GM12878 (cell line): Measurements from ENCODE around the gene KRT7. TPM values are rescaled to one million over a fixed set of nuclear protein-coding genes. Genes with fewer than 3 reads are reported as not detected.

Experiments
- ATAC-seq: fragments of 200-7000 bp; cut with Tn5 transposase; 3 replicates; pipeline ENCODE4 v1.9.1; 2020; ENCODE audit warnings: mild to moderate bottlenecking, moderate library complexity
- BruUV-seq: library from RNA; stranded (reverse); fragments of 400-500 nt; replicated peaks from 2 replicates; lab custom pipeline; 2021; lab: Mats Ljungman, UMichigan
- CTCF ChIA-PET: fragments of 300-600 bp; sonication (Branson Sonifier 250); formaldehyde crosslinking; extraction: SDS; loops from one replicate; lab custom pipeline; 2021; ENCODE audit warnings: inconsistent platforms; lab: Yijun Ruan, JAX
- POLR2A ChIA-PET: fragments of 350-600 bp; formaldehyde crosslinking; extraction: SDS; loops from one replicate; lab custom pipeline; 2021; ENCODE audit warnings: inconsistent platforms; lab: Charles Lee
- RAD21 ChIA-PET: fragments of 300-600 bp; sonication (Branson Sonifier 250); formaldehyde crosslinking; loops from one replicate; lab custom pipeline; 2023; ENCODE audit warnings: antibody characterized with exemption; ENCODE audit not compliant: unreplicated experiment; lab: Charles Lee
- SMC1A ChIA-PET: fragments of 300-600 bp; sonication (Branson Sonifier 250); formaldehyde crosslinking; loops from one replicate; lab custom pipeline; 2023; ENCODE audit not compliant: unreplicated experiment, uncharacterized antibody; lab: Charles Lee
- DNase-seq: peaks from one replicate; pipeline ENCODE4 v3.0.0-alpha.2; 2011; ENCODE audit warnings: low read depth, low spot score
- FAIRE-seq: peaks from 3 replicates; lab custom pipeline; 2011; peaks lifted over from hg19 to GRCh38; lab: Jason Lieb, UNC
- H2AFZ ChIP-seq: 2 replicates; pipeline ENCODE4 v1.6.0; 2011; ENCODE audit warnings: low read depth, low read length, control low read depth; ENCODE audit not compliant: control insufficient read depth
- H3K27ac ChIP-seq: 2 replicates; pipeline ENCODE4 v1.5.1; 2011; ENCODE audit warnings: control low read depth; ENCODE audit not compliant: control insufficient read depth, insufficient read depth
- H3K27me3 ChIP-seq, 2 experiments: replicated peaks in 1 of 2; 2 replicates each; pipeline versions ENCODE4 v1.6.0 to v1.6.1; 2011; ENCODE audit warnings: low read length in 1 of 2; ENCODE audit not compliant: control insufficient read depth in 2 of 2, insufficient read depth in 2 of 2
- H3K36me3 ChIP-seq, 2 experiments: 2 replicates each; pipeline ENCODE4 v1.5.1; 2011; ENCODE audit warnings: low read length in 1 of 2; ENCODE audit not compliant: control insufficient read depth in 2 of 2, insufficient read depth in 2 of 2
- H3K4me1 ChIP-seq: 2 replicates; pipeline ENCODE4 v1.6.1; 2011; ENCODE audit warnings: mild to moderate bottlenecking, low read length, moderate library complexity, mixed read lengths; ENCODE audit not compliant: control insufficient read depth, insufficient read depth
- H3K4me2 ChIP-seq: 2 replicates; pipeline ENCODE4 v1.6.0; 2011; ENCODE audit warnings: control low read depth; ENCODE audit not compliant: control insufficient read depth, insufficient read depth
- H3K4me3 ChIP-seq: fragments of 200-600 bp; sonication (generic); 2 replicates; pipeline ENCODE4 v1.5.1; 2016
- H3K79me2 ChIP-seq: 2 replicates; pipeline ENCODE4 v1.6.0; 2011; ENCODE audit warnings: low read length; ENCODE audit not compliant: control insufficient read depth, insufficient read depth
- H3K9ac ChIP-seq: 2 replicates; pipeline ENCODE4 v1.8.0; 2011; ENCODE audit warnings: low read length, control low read depth, mixed read lengths; ENCODE audit not compliant: control insufficient read depth, insufficient read depth
- H3K9me3 ChIP-seq: replicated peaks from 3 replicates; pipeline ENCODE4 v1.5.1; 2011; ENCODE audit warnings: mild to moderate bottlenecking, low read length; ENCODE audit not compliant: control insufficient read depth, insufficient read depth
- H4K20me1 ChIP-seq: 2 replicates; pipeline ENCODE4 v1.6.0; 2011; ENCODE audit not compliant: control insufficient read depth, insufficient read depth
- ATF2 ChIP-seq: IDR thresholded peaks from 2 replicates; pipeline ENCODE4 v1.6.1; 2012; ENCODE audit warnings: low read length, inconsistent platforms
- ATF3 ChIP-seq: IDR thresholded peaks from 2 replicates; pipeline ENCODE4 v1.6.1; 2011; ENCODE audit warnings: low read depth, mild to moderate bottlenecking, low read length, moderate library complexity, borderline replicate concordance; ENCODE audit errors: extremely low read depth
- CHD2 ChIP-seq: IDR thresholded peaks from 2 replicates; pipeline ENCODE4 v1.6.1; 2011; ENCODE audit warnings: low read depth, low read length, improper control_type of control experiment, borderline replicate concordance
- HDAC2 ChIP-seq: fragments of 200-600 bp; sonication (generic); IDR thresholded peaks from 2 replicates; pipeline ENCODE4 v1.6.1; 2017
- MEF2B ChIP-seq: fragments of 450-650 bp; IDR thresholded peaks from 2 replicates; pipeline ENCODE4 v1.6.1; 2018; ENCODE audit warnings: mild to moderate bottlenecking, moderate library complexity; ENCODE audit not compliant: partially characterized antibody, poor library complexity, severe bottlenecking
- RB1 ChIP-seq: fragments of 450-650 bp; formaldehyde crosslinking; IDR thresholded peaks from 2 replicates; pipeline ENCODE4 v1.6.1; 2017; ENCODE audit warnings: mild to moderate bottlenecking, borderline replicate concordance
- RUNX3 ChIP-seq: IDR thresholded peaks from 2 replicates; pipeline ENCODE4 v1.6.1; 2012; ENCODE audit warnings: low read length, inconsistent platforms
- SRF ChIP-seq, 2 experiments: IDR thresholded peaks; 2 replicates each; pipeline ENCODE4 v1.6.1; 2011; ENCODE audit warnings: low read depth in 2 of 2, low read length in 2 of 2, mild to moderate bottlenecking in 1 of 2, moderate library complexity in 1 of 2
- TCF3 ChIP-seq: IDR thresholded peaks from 2 replicates; pipeline ENCODE4 v1.6.1; 2012; ENCODE audit warnings: low read depth, mild to moderate bottlenecking, low read length, borderline replicate concordance; ENCODE audit not compliant: insufficient read depth
- ZBED1 ChIP-seq: IDR thresholded peaks from 2 replicates; pipeline ENCODE4 v1.6.1; 2016; ENCODE audit warnings: borderline replicate concordance
- ZNF687 ChIP-seq: fragments of 450-650 bp; IDR thresholded peaks from 2 replicates; pipeline ENCODE4 v1.6.1; 2017; ENCODE audit warnings: mild to moderate bottlenecking, moderate library complexity
- WGBS: methylation state at CpG from one replicate; pipeline ENCODE4 v1.1.6; 2016; ENCODE audit warnings: low lambda C conversion rate; ENCODE audit not compliant: insufficient replicate concordance, insufficient coverage; ENCODE audit errors: missing lambda C conversion rate; 5-methylcytosine and 5-hydroxymethylcytosine counted together
- in situ Hi-C: fragments of 300-500 bp; cut with MboI; formaldehyde crosslinking; loops from 9 replicates; pipeline ENCODE4 v1.14.3; 2018; ENCODE audit warnings: mixed read lengths
- intact Hi-C: fragments of 100-400 bp; cut with micrococcal nuclease; formaldehyde crosslinking; loops from one replicate; pipeline ENCODE4 v1.14.2; 2022; ENCODE audit not compliant: unreplicated experiment
- polyA plus RNA-seq, 11 experiments: library from polyadenylated mRNA; depleted of rRNA in 4 of 11; unstranded in 6 of 11; stranded (reverse) in 5 of 11; fragments of >200 nt; fragmentation: Nextera tagmentation in 4 of 11; fragmentation: Illumina TruSeq in 1 of 11; extraction: Ambion mirVana in 4 of 11; extraction: Trizol in 1 of 11; gene quantifications; 1 replicate in 1 of 11; 2 replicates in 10 of 11; pipeline versions ENCODE4 v1.2.1 to v1.2.3, GENCODE V29; 2011 to 2016; ENCODE audit warnings: inconsistent platforms in 2 of 11, missing spikeins in 2 of 11, low read depth in 1 of 11
- total RNA-seq, 4 experiments: library from RNA; depleted of rRNA in 3 of 4; stranded (reverse); fragments of >200 nt in 3 of 4; fragmentation: Illumina TruSeq in 1 of 4; extraction: Trizol in 1 of 4; gene quantifications; 2 replicates each; pipeline versions ENCODE4 v1.2.1 to v1.2.3, GENCODE V29; 2013 to 2021

The KRT7 gene
- total and polyA plus RNA-seq, 10 of the 15 experiments (the other 5 are each of a cell fraction or from before 2014, with no cell fraction given): 0.90 to 18.7 (median 4.8) TPM

GRCh38 chr12:52191841-52192791 is 40.9 kb upstream of the KRT7 start, which contains the start of gene KRT80:
Gene KRT80, minus strand, starts transcription at chr12:52192014. Its CDS starts 112 bp downstream, at chr12:52191902.
- H3K27ac ChIP-seq: no peak within 1 kb of the TSS
- SMC1A ChIA-PET: no interaction called here
- DNase-seq (no peak), ATAC-seq (no peak), FAIRE-seq (no peak)
- no peaks in the 10 kb centered on the region for H3K9me3 ChIP-seq
- POLR2A ChIA-PET: interaction anchor here (0.7 kb wide), 1 partner anchor 180 kb away, joined by 3 read pairs; no protein-coding TSS in a partner anchor
- H3K4me1 ChIP-seq: no peaks in the 10 kb centered on the region
- CTCF ChIA-PET: interaction anchor here (1.3 kb wide), 1 partner anchor 7 kb away, joined by 4 read pairs; no protein-coding TSS in a partner anchor
- H3K4me3 ChIP-seq: no peak within 1 kb of the TSS
- no peak within 1 kb of the TSS for H3K9ac ChIP-seq
- no peaks in the 10 kb centered on the region for H4K20me1 ChIP-seq
- intact Hi-C loops (no loop called here), in situ Hi-C loops (no loop called here)
- RAD21 ChIA-PET: no interaction called here
- no peak within 1 kb of the TSS for H2AFZ ChIP-seq
- no peak within 1 kb of the TSS for H3K4me2 ChIP-seq
- no peaks in the 10 kb centered on the region for H3K79me2 ChIP-seq
- TF ChIP-seq RUNX3 (no peak), CHD2 (no peak), HDAC2 (no peak), ATF3 (no peak), ZBED1 (no peak), RB1 (no peak), MEF2B (no peak), SRF (IDR thresholded peaks at IDR 0.05; ENCODE audit: low read depth in 2 of 2, low read length in 2 of 2) (no peak), TCF3 (no peak), ATF2 (no peak), ZNF687 (no peak)
- TF ChIP-seq, all 136 proteins: peak for 0
- BruUV-seq: no TSS peak
- H3K27me3 ChIP-seq: no peaks in the 10 kb centered on the region; a peak in 3 of 4 replicates
- H3K36me3 ChIP-seq: no peaks in the 10 kb centered on the region
- WGBS: 42% methylated on average over 19 of the region's 20 CpGs
